ENCODE measurements around the gene DNMT3L. TPM values are rescaled to one million over a fixed set of nuclear protein-coding genes. Genes with fewer than 3 reads are reported as not detected.

DNMT3L gene
- total RNA-seq: not detected
- long read RNA-seq: 0 reads

DNA sequence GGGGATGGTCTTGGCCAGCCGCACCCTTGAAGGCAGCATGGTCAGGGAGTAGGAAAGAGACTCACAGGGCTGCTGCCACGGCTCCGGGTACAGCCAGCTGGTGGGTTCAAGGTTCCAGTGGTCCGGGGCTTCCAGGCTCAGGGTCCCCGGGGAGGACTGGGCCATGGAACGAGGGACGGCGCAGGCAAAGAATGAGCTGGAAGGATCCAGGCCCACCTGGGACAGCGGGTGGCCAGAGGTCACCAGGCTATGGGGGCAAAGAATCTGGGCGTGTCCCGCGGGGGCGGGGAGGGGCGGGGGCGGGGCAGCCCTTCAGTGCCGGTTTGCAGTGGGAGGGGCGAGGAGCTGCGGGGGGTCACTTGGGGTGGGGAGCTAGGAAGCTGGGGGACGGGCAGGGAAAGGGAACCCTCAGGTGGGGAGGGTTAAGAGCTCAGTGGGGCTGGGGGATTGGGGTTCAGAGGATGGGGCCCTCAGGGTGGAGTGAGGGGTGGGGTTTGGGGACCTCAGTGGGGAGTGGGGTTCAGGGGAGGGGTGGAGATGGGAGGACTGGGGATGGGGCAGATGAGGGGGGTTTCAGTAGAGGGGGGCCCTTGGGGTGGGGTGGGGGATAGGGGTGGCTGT lies at the start of gene DNMT3L:
Gene DNMT3L (minus strand): TSS at position 223 of the 621 bp plus-strand sequence. CDS start 638 bp downstream, outside the sequence.
- Histone ChIP-seq H3K9me3 (no peaks in the 10 kb centered on the region), H3K4me3 (no peak within 1 kb of the TSS), H3K27ac (no peak within 1 kb of the TSS), H3K4me1 (no peaks in the 10 kb centered on the region), H3K27me3 (no peaks in the 10 kb centered on the region), H3K36me3 (no peaks in the 10 kb centered on the region)
- ATAC-seq: no peak
- no peak for DNase-seq
- TF ChIP-seq, protein P1, sequence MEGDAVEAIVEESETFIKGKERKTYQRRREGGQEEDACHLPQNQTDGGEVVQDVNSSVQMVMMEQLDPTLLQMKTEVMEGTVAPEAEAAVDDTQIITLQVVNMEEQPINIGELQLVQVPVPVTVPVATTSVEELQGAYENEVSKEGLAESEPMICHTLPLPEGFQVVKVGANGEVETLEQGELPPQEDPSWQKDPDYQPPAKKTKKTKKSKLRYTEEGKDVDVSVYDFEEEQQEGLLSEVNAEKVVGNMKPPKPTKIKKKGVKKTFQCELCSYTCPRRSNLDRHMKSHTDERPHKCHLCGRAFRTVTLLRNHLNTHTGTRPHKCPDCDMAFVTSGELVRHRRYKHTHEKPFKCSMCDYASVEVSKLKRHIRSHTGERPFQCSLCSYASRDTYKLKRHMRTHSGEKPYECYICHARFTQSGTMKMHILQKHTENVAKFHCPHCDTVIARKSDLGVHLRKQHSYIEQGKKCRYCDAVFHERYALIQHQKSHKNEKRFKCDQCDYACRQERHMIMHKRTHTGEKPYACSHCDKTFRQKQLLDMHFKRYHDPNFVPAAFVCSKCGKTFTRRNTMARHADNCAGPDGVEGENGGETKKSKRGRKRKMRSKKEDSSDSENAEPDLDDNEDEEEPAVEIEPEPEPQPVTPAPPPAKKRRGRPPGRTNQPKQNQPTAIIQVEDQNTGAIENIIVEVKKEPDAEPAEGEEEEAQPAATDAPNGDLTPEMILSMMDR (IDR thresholded peaks at IDR 0.05): no peak
- intact Hi-C loops (cut with DNase I): no loop called here

DNA sequence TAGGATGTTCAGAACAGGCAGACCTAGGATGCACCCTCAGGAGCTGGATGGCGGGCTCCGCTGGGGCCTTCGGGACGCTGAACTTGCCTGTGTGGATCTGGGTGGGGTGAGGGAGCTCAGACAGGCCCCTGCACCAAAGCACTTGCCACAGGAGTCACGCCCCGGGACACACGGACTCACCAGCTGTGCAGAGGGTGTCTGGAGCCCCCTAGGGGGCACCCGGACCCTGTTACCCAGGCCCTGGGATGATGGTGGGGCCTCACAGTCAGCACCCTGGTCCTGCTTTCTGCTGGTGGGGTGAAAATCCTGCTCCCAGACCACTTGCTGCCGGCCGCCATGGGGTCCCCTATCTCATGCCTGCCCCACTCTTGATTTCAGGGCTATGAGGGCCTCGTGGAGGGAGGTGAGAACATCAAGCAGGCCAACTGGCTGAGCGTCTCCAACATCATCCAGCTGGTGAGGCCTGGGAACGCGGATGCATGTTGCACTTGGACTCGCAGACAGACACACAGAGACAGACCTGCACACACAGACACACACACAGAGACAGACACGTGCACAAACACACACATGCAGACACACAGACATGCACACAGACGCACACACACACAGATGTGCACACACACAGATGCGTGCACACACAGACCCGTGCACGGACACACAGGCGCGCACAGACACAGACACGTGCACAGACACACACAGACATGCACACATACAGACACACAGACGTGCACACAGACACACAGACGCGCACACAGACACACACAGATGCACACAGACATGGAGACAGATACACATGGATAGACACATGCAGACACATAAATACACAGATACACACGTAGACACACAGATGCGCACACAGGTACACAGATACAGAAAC lies 49.2 kb upstream of the DNMT3L start:
- TF ChIP-seq, protein P1 (IDR thresholded peaks at IDR 0.05): no peak
- no peak overlapping the region for H3K4me3 ChIP-seq
- ATAC-seq: no peak
- no peak overlapping the region for H3K27ac ChIP-seq
- peaks cover 58% of the 10 kb centered on the region for H3K36me3 ChIP-seq
- H3K9me3 ChIP-seq: no peaks in the 10 kb centered on the region
- no peak for DNase-seq
- H3K27me3 ChIP-seq: no peaks in the 10 kb centered on the region
- intact Hi-C loops (cut with DNase I): no loop called here
- no peaks in the 10 kb centered on the region for H3K4me1 ChIP-seq

- TF ChIP-seq, protein P1 (IDR thresholded peaks at IDR 0.05): no peak
- Histone ChIP-seq H3K4me1 (peaks cover 17% of the 10 kb centered on the region), H3K27ac (no peak overlapping the region), H3K4me3 (no peak overlapping the region), H3K36me3 (peaks cover 29% of the 10 kb centered on the region), H3K9me3 (no peaks in the 10 kb centered on the region), H3K27me3 (no peaks in the 10 kb centered on the region)
- DNase-seq (no peak), ATAC-seq (no peak)
- intact Hi-C loops (cut with DNase I): no loop called here
Measured at GRCh38 chr21:44306936-44307704, 45.4 kb upstream of the DNMT3L start.

GRCh38 chr21:44305691-44306090 lies 44.0 kb upstream of the DNMT3L start:
- TF ChIP-seq, protein P1 (IDR thresholded peaks at IDR 0.05): no peak
- Histone ChIP-seq H3K27me3 (no peaks in the 10 kb centered on the region), H3K4me3 (no peak overlapping the region), H3K9me3 (no peaks in the 10 kb centered on the region), H3K4me1 (peaks cover 32% of the 10 kb centered on the region), H3K27ac (no peak overlapping the region), H3K36me3 (peaks cover 18% of the 10 kb centered on the region)
- DNase-seq (no peak), ATAC-seq (no peak)
- intact Hi-C loops (cut with DNase I): no loop called here

- TF ChIP-seq, protein P1 (IDR thresholded peaks at IDR 0.05): peak; percentile 53
- Histone ChIP-seq H3K4me1 (peaks cover 32% of the 10 kb centered on the region), H3K36me3 (peaks cover 12% of the 10 kb centered on the region), H3K9me3 (no peaks in the 10 kb centered on the region), H3K27me3 (no peaks in the 10 kb centered on the region), H3K4me3 (no peak overlapping the region), H3K27ac (no peak overlapping the region)
- DNase-seq (no peak), ATAC-seq (peak; percentile 22)
- intact Hi-C loops (cut with DNase I): no loop called here
Measured at GRCh38 chr21:44304877-44305293, 43.2 kb upstream of the DNMT3L start.

All from upper lobe of right lung (tissue), 1 donor.